ENCODE measurements around the gene SUN3.
"Not testable (repeated sequence)": the region's sequence is repeated elsewhere in the genome, so short reads cannot be mapped to it uniquely, and the experiment has no call there.

DNA sequence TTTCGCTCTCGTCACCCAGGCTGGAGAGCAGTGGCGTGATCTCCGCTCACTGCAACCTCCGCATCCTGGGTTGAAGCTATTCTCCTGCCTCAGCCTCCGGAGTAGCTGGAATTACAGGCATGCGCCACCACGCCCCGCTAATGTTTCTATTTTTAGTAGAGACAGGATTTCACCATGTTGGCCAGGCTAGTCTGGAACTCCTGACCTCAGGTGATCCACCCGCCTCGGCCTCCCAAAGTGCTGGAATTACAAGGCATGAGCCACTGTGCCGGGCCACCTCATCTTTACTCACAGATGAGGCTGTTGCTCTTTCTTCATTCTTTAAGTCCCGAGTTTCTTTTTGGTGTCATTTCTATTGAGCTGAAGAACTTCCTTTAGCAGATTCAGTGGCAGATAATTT lies 28.7 kb downstream of the SUN3 start:
- TF ChIP-seq, protein P1, sequence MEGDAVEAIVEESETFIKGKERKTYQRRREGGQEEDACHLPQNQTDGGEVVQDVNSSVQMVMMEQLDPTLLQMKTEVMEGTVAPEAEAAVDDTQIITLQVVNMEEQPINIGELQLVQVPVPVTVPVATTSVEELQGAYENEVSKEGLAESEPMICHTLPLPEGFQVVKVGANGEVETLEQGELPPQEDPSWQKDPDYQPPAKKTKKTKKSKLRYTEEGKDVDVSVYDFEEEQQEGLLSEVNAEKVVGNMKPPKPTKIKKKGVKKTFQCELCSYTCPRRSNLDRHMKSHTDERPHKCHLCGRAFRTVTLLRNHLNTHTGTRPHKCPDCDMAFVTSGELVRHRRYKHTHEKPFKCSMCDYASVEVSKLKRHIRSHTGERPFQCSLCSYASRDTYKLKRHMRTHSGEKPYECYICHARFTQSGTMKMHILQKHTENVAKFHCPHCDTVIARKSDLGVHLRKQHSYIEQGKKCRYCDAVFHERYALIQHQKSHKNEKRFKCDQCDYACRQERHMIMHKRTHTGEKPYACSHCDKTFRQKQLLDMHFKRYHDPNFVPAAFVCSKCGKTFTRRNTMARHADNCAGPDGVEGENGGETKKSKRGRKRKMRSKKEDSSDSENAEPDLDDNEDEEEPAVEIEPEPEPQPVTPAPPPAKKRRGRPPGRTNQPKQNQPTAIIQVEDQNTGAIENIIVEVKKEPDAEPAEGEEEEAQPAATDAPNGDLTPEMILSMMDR (IDR thresholded peaks at IDR 0.05) = not testable (repeated sequence)
- not testable (repeated sequence) for TF ChIP-seq POLR2A (IDR thresholded peaks at IDR 0.05); POLR2AphosphoS5 (IDR thresholded peaks at IDR 0.05); EP300 (IDR thresholded peaks at IDR 0.05; ENCODE audit: low read depth)

Data from transverse colon (tissue), 4 donors.